K562 (cell line): ENCODE data around the gene CDCA5. TPM values are rescaled to one million over a fixed set of nuclear protein-coding genes. Genes with fewer than 3 reads are reported as not detected.

Source experiments
- CHD4 ChIP-seq: fragments of 200-600 bp; sonication (generic); IDR thresholded peaks from 3 replicates; pipeline ENCODE4 v1.6.1; 2012; ENCODE audit warnings: low read depth, mild to moderate bottlenecking, mixed read lengths, low read length, inconsistent platforms; ENCODE audit not compliant: insufficient read depth, insufficient replicate concordance, poor library complexity, severe bottlenecking
- CREBBP ChIP-seq: IDR thresholded peaks from one replicate; pipeline ENCODE4 v1.6.1; 2012; ENCODE audit warnings: low read depth, mild to moderate bottlenecking, control low read depth, inconsistent platforms, low read length
- E2F6 ChIP-seq, 2 experiments: IDR thresholded peaks; 2 replicates each; pipeline ENCODE4 v1.6.1; 2011; ENCODE audit warnings: borderline replicate concordance in 1 of 2, control low read depth in 1 of 2, low read depth in 1 of 2, low read length in 1 of 2, mild to moderate bottlenecking in 1 of 2, mixed read lengths in 1 of 2, moderate library complexity in 1 of 2; ENCODE audit not compliant: insufficient read depth in 1 of 2, insufficient read length in 1 of 2, poor library complexity in 1 of 2, severe bottlenecking in 1 of 2; ENCODE audit errors: extremely low read depth in 1 of 2
- ELK1 ChIP-seq: sonication (generic); formaldehyde crosslinking; IDR thresholded peaks from 2 replicates; pipeline ENCODE4 v1.8.1; 2022; ENCODE audit warnings: missing genetic modification reagents
- FOS ChIP-seq: IDR thresholded peaks from 3 replicates; pipeline ENCODE4 v1.6.1; 2011; ENCODE audit not compliant: insufficient read length; ENCODE audit errors: extremely low read depth
- HDAC6 ChIP-seq: IDR thresholded peaks from 2 replicates; pipeline ENCODE4 v1.6.1; 2012; ENCODE audit warnings: low read depth, mild to moderate bottlenecking, control low read depth, inconsistent platforms, low read length, moderate library complexity
- KDM2B ChIP-seq: fragments of 250-450 bp; sonication (Bioruptor Pico); IDR thresholded peaks from 2 replicates; pipeline ENCODE4 v1.8.0; 2021; ENCODE audit warnings: mild to moderate bottlenecking, moderate library complexity
- KLF6 ChIP-seq: fragments of 250-450 bp; sonication (Bioruptor Pico); IDR thresholded peaks from 2 replicates; pipeline ENCODE4 v1.4.0; 2020; ENCODE audit warnings: mild to moderate bottlenecking, moderate library complexity, borderline replicate concordance
- MYBL2 ChIP-seq, 2 experiments: fragments of 450-650 bp in 1 of 2; sonication (generic) in 1 of 2; formaldehyde crosslinking in 1 of 2; IDR thresholded peaks; 2 replicates each; pipeline versions ENCODE4 v1.6.1 to v1.8.1; 2017 to 2022; ENCODE audit warnings: borderline replicate concordance in 1 of 2, inconsistent platforms in 1 of 2, low read depth in 1 of 2, mild to moderate bottlenecking in 1 of 2, missing genetic modification reagents in 1 of 2, moderate library complexity in 1 of 2
- NCOA2 ChIP-seq, 2 experiments: fragments of 450-650 bp; IDR thresholded peaks; 2 replicates each; pipeline ENCODE4 v1.6.1; 2018; ENCODE audit warnings: mild to moderate bottlenecking in 2 of 2, moderate library complexity in 1 of 2; ENCODE audit not compliant: partially characterized antibody in 2 of 2
- PHB2 ChIP-seq: fragments of 450-650 bp; IDR thresholded peaks from 2 replicates; pipeline ENCODE4 v1.6.1; 2017; ENCODE audit warnings: low read depth
- PHF21A ChIP-seq: fragments of 450-650 bp; IDR thresholded peaks from 2 replicates; pipeline ENCODE4 v1.6.1; 2017; ENCODE audit warnings: low read depth, borderline replicate concordance
- RAD51 ChIP-seq: fragments of 450-650 bp; IDR thresholded peaks from 2 replicates; pipeline ENCODE4 v1.7.1; 2016; ENCODE audit warnings: low read depth, mild to moderate bottlenecking, borderline replicate concordance
- RHOXF2B ChIP-seq: fragments of 250-450 bp; sonication (Bioruptor Pico); conservative IDR thresholded peaks from 2 replicates; pipeline ENCODE4 v1.5.1; 2021
- ZNF133 ChIP-seq: fragments of 250-450 bp; sonication (Bioruptor Pico); IDR thresholded peaks from 2 replicates; pipeline ENCODE4 v1.4.0; 2020; ENCODE audit warnings: mild to moderate bottlenecking
- ZNF146 ChIP-seq: IDR thresholded peaks from one replicate; pipeline ENCODE4 v1.6.1; 2018; ENCODE audit warnings: missing compliant biosample characterization; ENCODE audit not compliant: unreplicated experiment
- ZNF165 ChIP-seq: fragments of 250-450 bp; sonication (Bioruptor Pico); IDR thresholded peaks from 2 replicates; pipeline ENCODE4 v1.4.0; 2020; ENCODE audit warnings: borderline replicate concordance
- ZNF586 ChIP-seq: fragments of 450-650 bp; formaldehyde crosslinking; conservative IDR thresholded peaks from 2 replicates; pipeline ENCODE4 v1.4.0; 2020; ENCODE audit warnings: mild to moderate bottlenecking, moderate library complexity
- ZSCAN32 ChIP-seq: fragments of 450-650 bp; formaldehyde crosslinking; IDR thresholded peaks from 2 replicates; pipeline ENCODE4 v1.4.0; 2020; ENCODE audit warnings: mild to moderate bottlenecking, moderate library complexity
- polyA plus RNA-seq, 8 experiments: library from polyadenylated mRNA; depleted of rRNA in 4 of 8; stranded (reverse) in 5 of 8; unstranded in 3 of 8; fragments of >200 nt; fragmentation: Nextera tagmentation in 2 of 8; fragmentation: Illumina TruSeq in 1 of 8; extraction: Ambion mirVana in 2 of 8; extraction: Trizol in 1 of 8; gene quantifications; 2 replicates each; pipeline versions ENCODE4 v1.2.1 to v1.2.3, GENCODE V29; 2011 to 2014; ENCODE audit warnings: inconsistent platforms in 1 of 8, missing spikeins in 1 of 8
- total RNA-seq, 7 experiments: library from RNA; depleted of rRNA in 6 of 7; stranded (reverse); fragments of >200 nt in 6 of 7; fragmentation: Illumina TruSeq in 2 of 7; extraction: Trizol in 2 of 7; gene quantifications; 2 replicates each; pipeline versions ENCODE4 v1.2.1 to v1.2.3, GENCODE V29; 2011 to 2021; ENCODE audit warnings: low replicate concordance in 1 of 7
- TF ChIP-seq, protein P1 (sequence below): fragments of 250-450 bp; sonication (Bioruptor Pico); IDR thresholded peaks from 2 replicates; pipeline ENCODE4 v1.8.0; 2022; ENCODE audit warnings: moderate library complexity, mild to moderate bottlenecking, inconsistent platforms
- TF ChIP-seq, protein P2 (sequence below): sonication (generic); formaldehyde crosslinking; IDR thresholded peaks from 2 replicates; pipeline ENCODE4 v1.8.0; 2022; ENCODE audit warnings: missing genetic modification reagents, mild to moderate bottlenecking, borderline replicate concordance

CDCA5 gene
- total and polyA plus RNA-seq, 9 of the 15 experiments (the other 6 are each of a cell fraction or from before 2014, with no cell fraction given): 18.9 to 94.3 (median 64.6) TPM

- TF ChIP-seq E2F6 (IDR thresholded peaks at IDR 0.05; ENCODE audit: borderline replicate concordance in 1 of 2, extremely low read depth in 1 of 2, insufficient read depth in 1 of 2, insufficient read length in 1 of 2, low read depth in 1 of 2, low read length in 1 of 2, poor library complexity in 1 of 2, severe bottlenecking in 1 of 2): peak in 1 of 2 experiments; percentile 29
- TF ChIP-seq ZNF133 (CRISPR knock-in tag): no peak
- TF ChIP-seq FOS: no peak
- TF ChIP-seq KDM2B (CRISPR knock-in tag): no peak
- TF ChIP-seq ZSCAN32 (CRISPR knock-in tag): no peak
- TF ChIP-seq PHF21A: no peak
- TF ChIP-seq RAD51: no peak; the same call in 1 of the 2 replicates
- no peak for TF ChIP-seq ZNF586
- TF ChIP-seq ELK1: no peak
- no peak for TF ChIP-seq ZNF146
- TF ChIP-seq KLF6 (CRISPR knock-in tag): no peak
- TF ChIP-seq, protein P1, sequence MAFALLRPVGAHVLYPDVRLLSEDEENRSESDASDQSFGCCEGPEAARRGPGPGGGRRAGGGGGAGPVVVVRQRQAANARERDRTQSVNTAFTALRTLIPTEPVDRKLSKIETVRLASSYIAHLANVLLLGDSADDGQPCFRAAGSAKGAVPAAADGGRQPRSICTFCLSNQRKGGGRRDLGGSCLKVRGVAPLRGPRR: no peak
- 0 out of 2 replicates have a peak, but pooled peaks have one; percentile 50 for TF ChIP-seq RHOXF2B (CRISPR knock-in tag)
- no peak for TF ChIP-seq CREBBP
- no peak for TF ChIP-seq MYBL2 (IDR thresholded peaks at IDR 0.05; ENCODE audit: low read depth)
- no peak for TF ChIP-seq MYBL2 (CRISPR knock-in tag; IDR thresholded peaks at IDR 0.05; ENCODE audit: borderline replicate concordance)
- TF ChIP-seq HDAC6: no peak
- TF ChIP-seq PHB2: 0 out of 2 replicates have a peak, but pooled peaks have one; percentile 14
- no peak for TF ChIP-seq CHD4
- no peak for TF ChIP-seq ZNF165 (CRISPR knock-in tag)
- TF ChIP-seq NCOA2 (IDR thresholded peaks at IDR 0.05; ENCODE audit: partially characterized antibody in 2 of 2): no peak
- TF ChIP-seq, protein P2, sequence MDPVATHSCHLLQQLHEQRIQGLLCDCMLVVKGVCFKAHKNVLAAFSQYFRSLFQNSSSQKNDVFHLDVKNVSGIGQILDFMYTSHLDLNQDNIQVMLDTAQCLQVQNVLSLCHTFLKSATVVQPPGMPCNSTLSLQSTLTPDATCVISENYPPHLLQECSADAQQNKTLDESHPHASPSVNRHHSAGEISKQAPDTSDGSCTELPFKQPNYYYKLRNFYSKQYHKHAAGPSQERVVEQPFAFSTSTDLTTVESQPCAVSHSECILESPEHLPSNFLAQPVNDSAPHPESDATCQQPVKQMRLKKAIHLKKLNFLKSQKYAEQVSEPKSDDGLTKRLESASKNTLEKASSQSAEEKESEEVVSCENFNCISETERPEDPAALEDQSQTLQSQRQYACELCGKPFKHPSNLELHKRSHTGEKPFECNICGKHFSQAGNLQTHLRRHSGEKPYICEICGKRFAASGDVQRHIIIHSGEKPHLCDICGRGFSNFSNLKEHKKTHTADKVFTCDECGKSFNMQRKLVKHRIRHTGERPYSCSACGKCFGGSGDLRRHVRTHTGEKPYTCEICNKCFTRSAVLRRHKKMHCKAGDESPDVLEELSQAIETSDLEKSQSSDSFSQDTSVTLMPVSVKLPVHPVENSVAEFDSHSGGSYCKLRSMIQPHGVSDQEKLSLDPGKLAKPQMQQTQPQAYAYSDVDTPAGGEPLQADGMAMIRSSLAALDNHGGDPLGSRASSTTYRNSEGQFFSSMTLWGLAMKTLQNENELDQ (CRISPR knock-in tag): no peak; the same call in 1 of the 2 replicates
Observed at GRCh38 chr11:65121865-65122696, 38.2 kb upstream of the CDCA5 start, which contains the start of the genes FAU and MRPL49 (continued).
